Muscle layer of duodenum (tissue), 2 donors: ENCODE results near the gene ZNF440.
"Not testable (repeated sequence)": the region's sequence is repeated elsewhere in the genome, so short reads cannot be mapped to it uniquely, and the experiment has no call there.

ENCODE experiments used
- H3K27ac ChIP-seq: one replicate; pipeline ENCODE4 v1.7.0; 2013; ENCODE audit warnings: mild to moderate bottlenecking, low read length
- H3K27me3 ChIP-seq: one replicate; pipeline ENCODE4 v1.7.0; 2013; ENCODE audit warnings: low read depth, mild to moderate bottlenecking, control low read depth, low read length
- H3K36me3 ChIP-seq, 2 donors: one replicate each; pipeline ENCODE4 v1.7.0; 2013; ENCODE audit warnings: low read length in 2 of 2, control low read depth in 1 of 2, mild to moderate bottlenecking in 1 of 2; ENCODE audit not compliant: insufficient read depth in 2 of 2, control insufficient read depth in 1 of 2
- H3K4me1 ChIP-seq, 2 donors: one replicate each; pipeline ENCODE4 v1.7.0; 2013; ENCODE audit warnings: low read length in 2 of 2, mild to moderate bottlenecking in 2 of 2, control low read depth in 1 of 2, moderate library complexity in 1 of 2; ENCODE audit not compliant: insufficient read depth in 2 of 2, control insufficient read depth in 1 of 2
- H3K4me3 ChIP-seq, 2 donors: one replicate each; pipeline ENCODE4 v1.7.0; 2013; ENCODE audit warnings: low read length in 2 of 2, low read depth in 1 of 2, mild to moderate bottlenecking in 1 of 2
- H3K9me3 ChIP-seq, 2 donors: one replicate each; pipeline ENCODE4 v1.7.0; 2013; ENCODE audit warnings: low read length in 2 of 2, control low read depth in 1 of 2, mild to moderate bottlenecking in 1 of 2; ENCODE audit not compliant: control insufficient read depth in 1 of 2
- donor health status: healthy.

Gene ZNF440

GRCh38 chr19:11814029-11814699 is at the start of gene ZNF440:
TSS of gene ZNF440 (plus strand) at chr19:11814273. CDS start at chr19:11814448, 175 bp downstream.
- Histone ChIP-seq H3K27me3 (no peaks in the 10 kb centered on the region), H3K36me3 (no peaks in the 10 kb centered on the region), H3K9me3 (no peaks in the 10 kb centered on the region), H3K4me1 (peaks cover 0 to 7% of the 10 kb centered on the region in 2 donors), H3K27ac (peak within 1 kb of the TSS; percentile 75), H3K4me3 (peak within 1 kb of the TSS; percentile 63 to 92)

GRCh38 chr19:11766597-11767591 is 47.2 kb upstream of the ZNF440 start, which contains the start of gene ZNF441:
TSS of gene ZNF441 (plus strand) at chr19:11767000. CDS start at chr19:11767194, 194 bp downstream.
- Histone ChIP-seq H3K36me3 (peaks cover 0 to 4% of the 10 kb centered on the region in 2 donors), H3K9me3 (no peaks in the 10 kb centered on the region), H3K27me3 (no peaks in the 10 kb centered on the region), H3K27ac (peak within 1 kb of the TSS; percentile 86), H3K4me1 (peaks cover 5 to 13% of the 10 kb centered on the region in 2 donors), H3K4me3 (peak within 1 kb of the TSS; percentile 70 to 90)

- Histone ChIP-seq H3K4me1 (peaks cover 5 to 13% of the 10 kb centered on the region in 2 donors), H3K36me3 (peaks cover 0 to 4% of the 10 kb centered on the region in 2 donors), H3K27ac (peak overlapping the region; percentile 86), H3K9me3 (peaks cover 0 to 4% of the 10 kb centered on the region in 2 donors), H3K4me3 (peak overlapping the region; percentile 70 to 90), H3K27me3 (no peaks in the 10 kb centered on the region)
Measured at GRCh38 chr19:11767633-11768133, 46.4 kb upstream of the ZNF440 start.

GRCh38 chr19:11769995-11770394 is 44.1 kb upstream of the ZNF440 start:
- H3K4me3 ChIP-seq: no peak overlapping the region
- H3K9me3 ChIP-seq: peaks cover 5 to 13% of the 10 kb centered on the region in 2 donors
- peaks cover 0 to 4% of the 10 kb centered on the region in 2 donors for H3K36me3 ChIP-seq
- peaks cover 5 to 13% of the 10 kb centered on the region in 2 donors for H3K4me1 ChIP-seq
- H3K27ac ChIP-seq: no peak overlapping the region
- no peaks in the 10 kb centered on the region for H3K27me3 ChIP-seq

GRCh38 chr19:11771520-11771919 is 42.6 kb upstream of the ZNF440 start:
- Histone ChIP-seq H3K4me1 (peaks cover 5 to 13% of the 10 kb centered on the region in 2 donors), H3K9me3 (peaks cover 5 to 18% of the 10 kb centered on the region in 2 donors)
- H3K36me3 ChIP-seq, H3K27ac ChIP-seq, H3K4me3 ChIP-seq, H3K27me3 ChIP-seq: not testable (repeated sequence)

- Histone ChIP-seq H3K36me3 (peaks cover 33 to 51% of the 10 kb centered on the region in 2 donors), H3K9me3 (peaks cover 32 to 41% of the 10 kb centered on the region in 2 donors)
- H3K27ac ChIP-seq, H3K4me3 ChIP-seq, H3K27me3 ChIP-seq, H3K4me1 ChIP-seq: not testable (repeated sequence)
Measured at GRCh38 chr19:11776669-11777068, 37.4 kb upstream of the ZNF440 start.

- Histone ChIP-seq H3K4me1 (no peaks in the 10 kb centered on the region), H3K36me3 (peaks cover 35 to 75% of the 10 kb centered on the region in 2 donors), H3K4me3 (peak overlapping the region; percentile 38 to 48), H3K9me3 (peaks cover 52 to 54% of the 10 kb centered on the region in 2 donors), H3K27me3 (no peaks in the 10 kb centered on the region), H3K27ac (no peak overlapping the region)
Measured at GRCh38 chr19:11780431-11781020, 33.5 kb upstream of the ZNF440 start.

GRCh38 chr19:11781295-11782057 is 32.6 kb upstream of the ZNF440 start:
- Histone ChIP-seq H3K4me1 (no peaks in the 10 kb centered on the region), H3K36me3 (peaks cover 35 to 75% of the 10 kb centered on the region in 2 donors), H3K4me3 (peak overlapping the region; percentile 38 to 48), H3K27ac (no peak overlapping the region), H3K9me3 (peaks cover 53 to 59% of the 10 kb centered on the region in 2 donors), H3K27me3 (no peaks in the 10 kb centered on the region)

- H3K27ac ChIP-seq: no peak overlapping the region
- H3K36me3 ChIP-seq: peaks cover 25 to 53% of the 10 kb centered on the region in 2 donors
- no peaks in the 10 kb centered on the region for H3K4me1 ChIP-seq
- H3K9me3 ChIP-seq: peaks cover 54 to 64% of the 10 kb centered on the region in 2 donors
- peak overlapping the region in 1 of 2 donors; percentile 48 for H3K4me3 ChIP-seq
- no peaks in the 10 kb centered on the region for H3K27me3 ChIP-seq
Measured at GRCh38 chr19:11783767-11784166, 30.3 kb upstream of the ZNF440 start.

- Histone ChIP-seq H3K4me1 (no peaks in the 10 kb centered on the region), H3K4me3 (peak overlapping the region in 1 of 2 donors; percentile 13), H3K9me3 (peaks cover 51 to 64% of the 10 kb centered on the region in 2 donors), H3K27ac (no peak overlapping the region), H3K36me3 (peaks cover 22 to 47% of the 10 kb centered on the region in 2 donors), H3K27me3 (no peaks in the 10 kb centered on the region)
Measured at GRCh38 chr19:11784356-11784755, 29.7 kb upstream of the ZNF440 start.
